Calu3 (cell line): ENCODE measurements around the gene STIP1. TPM values are rescaled to one million over a fixed set of nuclear protein-coding genes. Genes with fewer than 3 reads are reported as not detected.

ENCODE experiments used
- BruUV-seq: library from RNA; stranded (reverse); fragments of 400-500 nt; replicated peaks from 2 replicates; lab custom pipeline; 2021; lab: Mats Ljungman, UMichigan
- CTCF ChIA-PET: fragments of 300-600 bp; sonication (Branson Sonifier 250); formaldehyde crosslinking; loops from one replicate; lab custom pipeline; 2022; ENCODE audit warnings: antibody characterized with exemption; lab: Charles Lee
- DNase-seq: peaks from one replicate; pipeline ENCODE4 v3.0.0; 2022
- H3K27ac Mint-ChIP-seq: one replicate; pipeline ENCODE4 v1.8.0; 2022; ENCODE audit warnings: mixed read lengths; ENCODE audit not compliant: unreplicated experiment
- H3K27me3 Mint-ChIP-seq: one replicate; pipeline ENCODE4 v1.8.0; 2022; ENCODE audit warnings: mixed read lengths; ENCODE audit not compliant: unreplicated experiment
- H3K36me3 Mint-ChIP-seq: one replicate; pipeline ENCODE4 v1.8.0; 2022; ENCODE audit warnings: mild to moderate bottlenecking, moderate library complexity, mixed read lengths; ENCODE audit not compliant: insufficient read depth, unreplicated experiment
- H3K4me1 Mint-ChIP-seq: one replicate; pipeline ENCODE4 v1.8.0; 2022; ENCODE audit warnings: mild to moderate bottlenecking, low read depth, mixed read lengths; ENCODE audit not compliant: unreplicated experiment
- H3K4me3 Mint-ChIP-seq: one replicate; pipeline ENCODE4 v1.8.0; 2022; ENCODE audit warnings: mild to moderate bottlenecking, low read depth, moderate library complexity, mixed read lengths; ENCODE audit not compliant: unreplicated experiment
- H3K9me3 Mint-ChIP-seq: one replicate; pipeline ENCODE4 v1.8.0; 2022; ENCODE audit warnings: low read depth, mixed read lengths; ENCODE audit not compliant: unreplicated experiment
- intact Hi-C: fragments of 100-400 bp; cut with micrococcal nuclease; formaldehyde crosslinking; loops from one replicate; pipeline ENCODE4 v1.10.0; 2022; ENCODE audit not compliant: unreplicated experiment
- total RNA-seq: library from RNA; stranded (reverse); gene quantifications from 2 replicates; pipeline ENCODE4 v1.2.3, GENCODE V29; 2022
- TF ChIP-seq, protein P1 (sequence below): fragments of 200-600 bp; IDR thresholded peaks from one replicate; pipeline ENCODE4 v1.8.0; 2022; ENCODE audit warnings: antibody characterized with exemption; ENCODE audit not compliant: unreplicated experiment

Gene STIP1
- total RNA-seq, 1 experiment from 2014 or later = 391 TPM

DNA sequence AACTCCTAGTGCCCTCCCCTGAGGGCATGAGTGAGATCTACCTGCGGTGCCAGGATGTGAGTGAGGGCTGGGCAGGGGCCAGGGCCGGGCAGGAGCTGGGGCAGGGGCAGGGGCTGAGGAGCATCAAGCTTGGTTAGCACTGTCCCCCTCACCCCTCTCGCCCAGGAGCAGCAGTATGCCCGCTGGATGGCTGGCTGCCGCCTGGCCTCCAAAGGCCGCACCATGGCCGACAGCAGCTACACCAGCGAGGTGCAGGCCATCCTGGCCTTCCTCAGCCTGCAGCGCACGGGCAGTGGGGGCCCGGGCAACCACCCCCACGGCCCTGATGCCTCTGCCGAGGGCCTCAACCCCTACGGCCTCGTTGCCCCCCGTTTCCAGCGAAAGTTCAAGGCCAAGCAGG, 34.3 kb downstream of the STIP1 start:
- Mint-ChIP-seq H3K4me1 (peaks cover 9% of the 10 kb centered on the region), H3K9me3 (no peaks in the 10 kb centered on the region), H3K4me3 (no peak overlapping the region), H3K27me3 (no peaks in the 10 kb centered on the region), H3K36me3 (peaks cover 90% of the 10 kb centered on the region), H3K27ac (no peak overlapping the region)
- TF ChIP-seq, protein P1, sequence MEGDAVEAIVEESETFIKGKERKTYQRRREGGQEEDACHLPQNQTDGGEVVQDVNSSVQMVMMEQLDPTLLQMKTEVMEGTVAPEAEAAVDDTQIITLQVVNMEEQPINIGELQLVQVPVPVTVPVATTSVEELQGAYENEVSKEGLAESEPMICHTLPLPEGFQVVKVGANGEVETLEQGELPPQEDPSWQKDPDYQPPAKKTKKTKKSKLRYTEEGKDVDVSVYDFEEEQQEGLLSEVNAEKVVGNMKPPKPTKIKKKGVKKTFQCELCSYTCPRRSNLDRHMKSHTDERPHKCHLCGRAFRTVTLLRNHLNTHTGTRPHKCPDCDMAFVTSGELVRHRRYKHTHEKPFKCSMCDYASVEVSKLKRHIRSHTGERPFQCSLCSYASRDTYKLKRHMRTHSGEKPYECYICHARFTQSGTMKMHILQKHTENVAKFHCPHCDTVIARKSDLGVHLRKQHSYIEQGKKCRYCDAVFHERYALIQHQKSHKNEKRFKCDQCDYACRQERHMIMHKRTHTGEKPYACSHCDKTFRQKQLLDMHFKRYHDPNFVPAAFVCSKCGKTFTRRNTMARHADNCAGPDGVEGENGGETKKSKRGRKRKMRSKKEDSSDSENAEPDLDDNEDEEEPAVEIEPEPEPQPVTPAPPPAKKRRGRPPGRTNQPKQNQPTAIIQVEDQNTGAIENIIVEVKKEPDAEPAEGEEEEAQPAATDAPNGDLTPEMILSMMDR = no peak
- BruUV-seq = no TSS peak
- intact Hi-C loops = no loop called here
- DNase-seq = no peak
- CTCF ChIA-PET = interaction anchor here (0.6 kb wide), 2 partner anchors 18 to 1080 kb away, joined by 7 to 8 read pairs; no protein-coding TSS in a partner anchor

DNA sequence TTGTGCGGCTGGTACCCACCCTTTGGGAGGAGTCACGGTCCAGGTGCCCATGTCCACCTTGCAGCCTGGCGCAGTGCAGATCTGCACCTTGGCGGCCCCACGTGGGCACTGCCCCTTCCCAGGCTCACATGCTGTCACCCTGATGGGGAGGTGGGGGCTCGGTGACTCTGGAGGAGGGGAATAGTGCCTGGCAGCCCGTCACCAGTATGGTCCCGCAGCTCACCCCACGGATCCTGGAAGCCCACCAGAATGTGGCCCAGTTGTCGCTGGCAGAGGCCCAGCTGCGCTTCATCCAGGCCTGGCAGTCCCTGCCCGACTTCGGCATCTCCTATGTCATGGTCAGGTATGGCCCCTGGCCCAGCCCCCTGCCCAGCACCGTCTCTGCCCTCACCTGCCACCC, 34.8 kb downstream of the STIP1 start:
- no TSS peak for BruUV-seq
- Mint-ChIP-seq H3K4me1 (peaks cover 9% of the 10 kb centered on the region), H3K27ac (no peak overlapping the region), H3K36me3 (peaks cover 90% of the 10 kb centered on the region), H3K4me3 (no peak overlapping the region), H3K9me3 (no peaks in the 10 kb centered on the region), H3K27me3 (no peaks in the 10 kb centered on the region)
- TF ChIP-seq, protein P1 = no peak
- intact Hi-C loops = no loop called here
- CTCF ChIA-PET = interaction anchor here (0.6 kb wide), 1 partner anchor 18 kb away, joined by 7 read pairs; no protein-coding TSS in a partner anchor
- DNase-seq = no peak

DNA sequence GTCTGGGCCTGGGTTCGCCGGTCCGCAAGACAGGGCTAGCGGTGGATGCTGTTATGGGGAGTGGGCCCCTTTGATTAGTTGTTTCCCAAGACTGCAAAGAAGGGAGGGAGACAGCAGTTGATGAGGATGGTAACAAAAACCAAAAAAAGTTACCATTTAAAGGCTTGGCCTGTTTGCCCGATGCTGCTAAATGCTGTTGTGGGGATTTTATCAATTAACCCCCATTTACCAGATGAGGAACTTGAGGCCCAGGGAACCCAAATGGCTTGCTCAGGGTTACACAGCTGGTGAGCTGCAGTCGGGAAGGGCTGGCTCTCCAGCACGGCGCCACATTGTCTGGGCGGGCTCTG, 36.7 kb downstream of the STIP1 start:
- Mint-ChIP-seq H3K27ac (no peak overlapping the region), H3K4me3 (no peak overlapping the region), H3K9me3 (no peaks in the 10 kb centered on the region), H3K4me1 (peaks cover 12% of the 10 kb centered on the region), H3K36me3 (peaks cover 94% of the 10 kb centered on the region), H3K27me3 (no peaks in the 10 kb centered on the region)
- CTCF ChIA-PET = interaction anchor here (0.7 kb wide), 1 partner anchor 15 kb away, joined by 5 read pairs; no protein-coding TSS in a partner anchor
- intact Hi-C loops = no loop called here
- BruUV-seq = no TSS peak
- TF ChIP-seq, protein P1 = no peak
- no peak for DNase-seq

- CTCF ChIA-PET = interaction anchor here (0.7 to 1.4 kb wide), 2 partner anchors 15 to 27 kb away, joined by 3 to 5 read pairs; no protein-coding TSS in a partner anchor
- Mint-ChIP-seq H3K36me3 (peaks cover 93% of the 10 kb centered on the region), H3K27ac (peak overlapping the region; percentile 39), H3K4me3 (no peak overlapping the region), H3K9me3 (no peaks in the 10 kb centered on the region), H3K27me3 (no peaks in the 10 kb centered on the region), H3K4me1 (peaks cover 15% of the 10 kb centered on the region)
- BruUV-seq = no TSS peak
- TF ChIP-seq, protein P1 = no peak
- intact Hi-C loops = no loop called here
- DNase-seq = no peak
Observed at GRCh38 chr11:64223001-64223651, 37.2 kb downstream of the STIP1 start.
